K562 (cell line): ENCODE data around the gene E2F3. TPM values are rescaled to one million over a fixed set of nuclear protein-coding genes. Genes with fewer than 3 reads are reported as not detected.

Source experiments
- ARID2 ChIP-seq: fragments of 450-650 bp; IDR thresholded peaks from 2 replicates; pipeline ENCODE4 v1.6.1; 2017; ENCODE audit warnings: antibody characterized with exemption, mild to moderate bottlenecking
- BCOR ChIP-seq: fragments of 450-650 bp; IDR thresholded peaks from 2 replicates; pipeline ENCODE4 v1.6.1; 2016
- CAMTA2 ChIP-seq: fragments of 250-450 bp; sonication (Bioruptor Pico); conservative IDR thresholded peaks from 2 replicates; pipeline ENCODE4 v1.5.1; 2022
- ELF1 ChIP-seq: fragments of 200-800 bp; sonication (Bioruptor generic); IDR thresholded peaks from 2 replicates; pipeline ENCODE4 v1.6.1; 2016; ENCODE audit warnings: missing genetic modification characterization, missing compliant biosample characterization
- ESRRA ChIP-seq: fragments of 450-650 bp; IDR thresholded peaks from 2 replicates; pipeline ENCODE4 v1.6.1; 2014; ENCODE audit warnings: low read depth, mild to moderate bottlenecking, moderate library complexity, borderline replicate concordance
- FOXK1 ChIP-seq: sonication (generic); formaldehyde crosslinking; IDR thresholded peaks from 2 replicates; pipeline ENCODE4 v1.8.0; 2022; ENCODE audit warnings: missing genetic modification reagents, mild to moderate bottlenecking, borderline replicate concordance
- KAT2B ChIP-seq: IDR thresholded peaks from one replicate; pipeline ENCODE4 v1.6.1; 2012; ENCODE audit warnings: low read depth, mild to moderate bottlenecking, control low read depth, inconsistent platforms, low read length, moderate library complexity
- KDM1A ChIP-seq, 2 experiments: fragments of 450-650 bp; IDR thresholded peaks; 2 replicates each; pipeline ENCODE4 v1.6.1; 2016; ENCODE audit warnings: mild to moderate bottlenecking in 2 of 2
- MEF2A ChIP-seq: IDR thresholded peaks from 2 replicates; pipeline ENCODE4 v1.6.1; 2011; ENCODE audit warnings: low read depth, mild to moderate bottlenecking, low read length, moderate library complexity; ENCODE audit not compliant: control insufficient read depth
- NCOA1 ChIP-seq: fragments of 450-650 bp; IDR thresholded peaks from 2 replicates; pipeline ENCODE4 v1.6.1; 2016; ENCODE audit warnings: low read depth
- NELFE ChIP-seq: IDR thresholded peaks from 2 replicates; pipeline ENCODE4 v1.6.1; 2011; ENCODE audit warnings: mild to moderate bottlenecking; ENCODE audit not compliant: insufficient read depth, insufficient read length
- NR4A1 ChIP-seq, 2 experiments: fragments of 250-450 bp in 1 of 2; fragments of 450-650 bp in 1 of 2; sonication (Bioruptor Pico) in 1 of 2; IDR thresholded peaks; 2 replicates each; pipeline versions ENCODE4 v1.4.0 to v1.6.1; 2016 to 2020; ENCODE audit warnings: mild to moderate bottlenecking in 2 of 2, missing compliant biosample characterization in 1 of 2, missing genetic modification characterization in 1 of 2, moderate library complexity in 1 of 2
- RBM15 ChIP-seq: fragments of 200-400 bp; formaldehyde crosslinking; IDR thresholded peaks from 2 replicates; pipeline ENCODE4 v1.6.1; 2018; ENCODE audit warnings: mild to moderate bottlenecking, low read length, moderate library complexity; ENCODE audit not compliant: insufficient read depth
- TCF3 ChIP-seq: sonication (generic); formaldehyde crosslinking; IDR thresholded peaks from 2 replicates; pipeline ENCODE4 v1.4.0; 2020; ENCODE audit warnings: mild to moderate bottlenecking, missing genetic modification reagents
- THRAP3 ChIP-seq: fragments of 450-650 bp; IDR thresholded peaks from 2 replicates; pipeline ENCODE4 v1.6.1; 2016; ENCODE audit warnings: mild to moderate bottlenecking, inconsistent platforms, borderline replicate concordance
- ZKSCAN1 ChIP-seq: fragments of 150-350 bp; IDR thresholded peaks from 2 replicates; pipeline ENCODE4 v1.6.1; 2016; ENCODE audit warnings: low read depth, low read length
- ZKSCAN8 ChIP-seq: fragments of 200-800 bp; sonication (Bioruptor generic); IDR thresholded peaks from 2 replicates; pipeline ENCODE4 v1.6.1; 2016; ENCODE audit warnings: missing genetic modification characterization, missing compliant biosample characterization
- ZNF280A ChIP-seq: fragments of 450-650 bp; IDR thresholded peaks from 2 replicates; pipeline ENCODE4 v1.6.1; 2018; ENCODE audit warnings: mild to moderate bottlenecking, low read depth; ENCODE audit not compliant: partially characterized antibody
- ZNF764 ChIP-seq: fragments of 250-450 bp; sonication (Bioruptor Pico); IDR thresholded peaks from 2 replicates; pipeline ENCODE4 v1.4.0; 2020; ENCODE audit warnings: low read depth, mild to moderate bottlenecking, moderate library complexity
- polyA plus RNA-seq, 8 experiments: library from polyadenylated mRNA; depleted of rRNA in 4 of 8; stranded (reverse) in 5 of 8; unstranded in 3 of 8; fragments of >200 nt; fragmentation: Nextera tagmentation in 2 of 8; fragmentation: Illumina TruSeq in 1 of 8; extraction: Ambion mirVana in 2 of 8; extraction: Trizol in 1 of 8; gene quantifications; 2 replicates each; pipeline versions ENCODE4 v1.2.1 to v1.2.3, GENCODE V29; 2011 to 2014; ENCODE audit warnings: inconsistent platforms in 1 of 8, missing spikeins in 1 of 8
- total RNA-seq, 7 experiments: library from RNA; depleted of rRNA in 6 of 7; stranded (reverse); fragments of >200 nt in 6 of 7; fragmentation: Illumina TruSeq in 2 of 7; extraction: Trizol in 2 of 7; gene quantifications; 2 replicates each; pipeline versions ENCODE4 v1.2.1 to v1.2.3, GENCODE V29; 2011 to 2021; ENCODE audit warnings: low replicate concordance in 1 of 7
- TF ChIP-seq, protein P1 (sequence below): sonication (generic); formaldehyde crosslinking; IDR thresholded peaks from 2 replicates; pipeline ENCODE4 v1.8.1; 2022; ENCODE audit warnings: missing genetic modification reagents
- TF ChIP-seq, protein P2 (sequence below): sonication (generic); formaldehyde crosslinking; IDR thresholded peaks from 2 replicates; pipeline ENCODE4 v1.8.0; 2023; ENCODE audit warnings: mild to moderate bottlenecking, missing genetic modification reagents

Gene E2F3
- total and polyA plus RNA-seq, 9 of the 15 experiments (the other 6 are each of a cell fraction or from before 2014, with no cell fraction given), result 11.1 to 44.7 (median 27.2) TPM

- TF ChIP-seq, protein P1, sequence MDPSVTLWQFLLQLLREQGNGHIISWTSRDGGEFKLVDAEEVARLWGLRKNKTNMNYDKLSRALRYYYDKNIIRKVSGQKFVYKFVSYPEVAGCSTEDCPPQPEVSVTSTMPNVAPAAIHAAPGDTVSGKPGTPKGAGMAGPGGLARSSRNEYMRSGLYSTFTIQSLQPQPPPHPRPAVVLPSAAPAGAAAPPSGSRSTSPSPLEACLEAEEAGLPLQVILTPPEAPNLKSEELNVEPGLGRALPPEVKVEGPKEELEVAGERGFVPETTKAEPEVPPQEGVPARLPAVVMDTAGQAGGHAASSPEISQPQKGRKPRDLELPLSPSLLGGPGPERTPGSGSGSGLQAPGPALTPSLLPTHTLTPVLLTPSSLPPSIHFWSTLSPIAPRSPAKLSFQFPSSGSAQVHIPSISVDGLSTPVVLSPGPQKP, result no peak
- TF ChIP-seq ZNF764 (CRISPR knock-in tag) (no peak), ESRRA (peak; percentile 15; the same call in 1 of the 2 replicates), MEF2A (peak; percentile 51; the same call in 1 of the 2 replicates), ZKSCAN1 (no peak), ZKSCAN8 (CRISPR knock-in tag) (no peak), ZNF280A (no peak), NR4A1 (CRISPR knock-in tag; IDR thresholded peaks at IDR 0.05) (no peak), NR4A1 (tag; IDR thresholded peaks at IDR 0.05) (no peak), RBM15 (no peak), TCF3 (peak; percentile 93), FOXK1 (CRISPR knock-in tag) (no peak), NCOA1 (peak; percentile 42; the same call in 1 of the 2 replicates), KDM1A (IDR thresholded peaks at IDR 0.05) (peak; percentile 90), NELFE (no peak), KAT2B (no peak), THRAP3 (no peak), BCOR (peak; percentile 48; the same call in 1 of the 2 replicates), ARID2 (no peak), CAMTA2 (CRISPR knock-in tag) (no peak), ELF1 (tag) (no peak)
- TF ChIP-seq, protein P2, sequence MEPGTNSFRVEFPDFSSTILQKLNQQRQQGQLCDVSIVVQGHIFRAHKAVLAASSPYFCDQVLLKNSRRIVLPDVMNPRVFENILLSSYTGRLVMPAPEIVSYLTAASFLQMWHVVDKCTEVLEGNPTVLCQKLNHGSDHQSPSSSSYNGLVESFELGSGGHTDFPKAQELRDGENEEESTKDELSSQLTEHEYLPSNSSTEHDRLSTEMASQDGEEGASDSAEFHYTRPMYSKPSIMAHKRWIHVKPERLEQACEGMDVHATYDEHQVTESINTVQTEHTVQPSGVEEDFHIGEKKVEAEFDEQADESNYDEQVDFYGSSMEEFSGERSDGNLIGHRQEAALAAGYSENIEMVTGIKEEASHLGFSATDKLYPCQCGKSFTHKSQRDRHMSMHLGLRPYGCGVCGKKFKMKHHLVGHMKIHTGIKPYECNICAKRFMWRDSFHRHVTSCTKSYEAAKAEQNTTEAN (CRISPR knock-in tag), result no peak
Measured at GRCh38 chr6:20409427-20409971, 7.8 kb downstream of the E2F3 start (continued).
